ENCODE measurements around the gene ZNF497.

ZNF497 gene

GRCh38 chr19:58398087-58398486, 35.5 kb upstream of the ZNF497 start:
- in situ Hi-C loops (cut with MboI; ENCODE audit: low sequenced_read_pairs) = no loop called here
- Histone ChIP-seq H3K9me3 (no peaks in the 10 kb centered on the region), H3K27me3 (ENCODE audit: low read depth) (no peaks in the 10 kb centered on the region), H3K36me3 (replicated peaks) (peaks cover 25% of the 10 kb centered on the region), H3K4me1 (peaks cover 14% of the 10 kb centered on the region), H3K4me3 (no peak overlapping the region)
- DNase-seq (ENCODE audit: low spot score in 2 of 2) = no peak

GRCh38 chr19:58397533-58398037, 35.0 kb upstream of the ZNF497 start:
- H3K4me1 ChIP-seq = peaks cover 11% of the 10 kb centered on the region
- no peak overlapping the region for H3K4me3 ChIP-seq
- no peak for DNase-seq (ENCODE audit: low spot score in 2 of 2)
- peaks cover 27% of the 10 kb centered on the region for H3K36me3 ChIP-seq (replicated peaks)
- in situ Hi-C loops (cut with MboI; ENCODE audit: low sequenced_read_pairs) = no loop called here
- no peaks in the 10 kb centered on the region for H3K27me3 ChIP-seq (ENCODE audit: low read depth)
- H3K9me3 ChIP-seq = no peaks in the 10 kb centered on the region

GRCh38 chr19:58396691-58397532, 34.4 kb upstream of the ZNF497 start:
- Histone ChIP-seq H3K36me3 (replicated peaks) (peaks cover 34% of the 10 kb centered on the region), H3K9me3 (no peaks in the 10 kb centered on the region), H3K4me3 (no peak overlapping the region), H3K27me3 (ENCODE audit: low read depth) (no peaks in the 10 kb centered on the region), H3K4me1 (peaks cover 6% of the 10 kb centered on the region)
- in situ Hi-C loops (cut with MboI; ENCODE audit: low sequenced_read_pairs) = no loop called here
- no peak for DNase-seq (ENCODE audit: low spot score in 2 of 2)

GRCh38 chr19:58395979-58396627, 33.6 kb upstream of the ZNF497 start:
- Histone ChIP-seq H3K4me3 (no peak overlapping the region), H3K27me3 (ENCODE audit: low read depth) (no peaks in the 10 kb centered on the region), H3K36me3 (replicated peaks) (peaks cover 42% of the 10 kb centered on the region), H3K4me1 (peaks cover 6% of the 10 kb centered on the region), H3K9me3 (no peaks in the 10 kb centered on the region)
- no peak for DNase-seq (ENCODE audit: low spot score in 2 of 2)
- in situ Hi-C loops (cut with MboI; ENCODE audit: low sequenced_read_pairs) = no loop called here

- no peak for DNase-seq (ENCODE audit: low spot score in 2 of 2)
Measured at GRCh38 chr19:58395220-58395978, 32.8 kb upstream of the ZNF497 start, which contains the start of gene RNF225. RNF225 (plus strand) TSS chr19:58395656; CDS start chr19:58396090, 434 bp downstream.

GRCh38 chr19:58394821-58395219, 32.3 kb upstream of the ZNF497 start:
- Histone ChIP-seq H3K9me3 (no peaks in the 10 kb centered on the region), H3K4me3 (no peak overlapping the region), H3K27me3 (ENCODE audit: low read depth) (no peaks in the 10 kb centered on the region), H3K36me3 (replicated peaks) (peaks cover 55% of the 10 kb centered on the region), H3K4me1 (no peaks in the 10 kb centered on the region)
- in situ Hi-C loops (cut with MboI; ENCODE audit: low sequenced_read_pairs) = no loop called here
- DNase-seq (ENCODE audit: low spot score in 2 of 2) = no peak

More at GRCh38 chr19:58395220-58395978, 32.8 kb upstream of the ZNF497 start, which contains the start of gene RNF225:
- no peaks in the 10 kb centered on the region for H3K4me1 ChIP-seq
- no peak within 1 kb of the TSS for H3K4me3 ChIP-seq
- H3K9me3 ChIP-seq = no peaks in the 10 kb centered on the region
- peaks cover 49% of the 10 kb centered on the region for H3K36me3 ChIP-seq (replicated peaks)
- in situ Hi-C loops (cut with MboI; ENCODE audit: low sequenced_read_pairs) = no loop called here
- H3K27me3 ChIP-seq (ENCODE audit: low read depth) = no peaks in the 10 kb centered on the region

GRCh38 chr19:58393725-58394033, 31.1 kb upstream of the ZNF497 start:
- in situ Hi-C loops (cut with MboI; ENCODE audit: low sequenced_read_pairs) = no loop called here
- H3K4me1 ChIP-seq = peaks cover 6% of the 10 kb centered on the region
- H3K36me3 ChIP-seq (replicated peaks) = peaks cover 66% of the 10 kb centered on the region
- DNase-seq (ENCODE audit: low spot score in 2 of 2) = no peak
- H3K9me3 ChIP-seq = no peaks in the 10 kb centered on the region
- H3K27me3 ChIP-seq (ENCODE audit: low read depth) = no peaks in the 10 kb centered on the region
- no peak overlapping the region for H3K4me3 ChIP-seq

- no peak overlapping the region for H3K4me3 ChIP-seq
- H3K27me3 ChIP-seq (ENCODE audit: low read depth) = no peaks in the 10 kb centered on the region
- in situ Hi-C loops (cut with MboI; ENCODE audit: low sequenced_read_pairs) = no loop called here
- DNase-seq (ENCODE audit: low spot score in 2 of 2) = no peak
- peaks cover 6% of the 10 kb centered on the region for H3K4me1 ChIP-seq
- no peaks in the 10 kb centered on the region for H3K9me3 ChIP-seq
- H3K36me3 ChIP-seq (replicated peaks) = peaks cover 72% of the 10 kb centered on the region
Measured at GRCh38 chr19:58392945-58393724, 30.6 kb upstream of the ZNF497 start.

GRCh38 chr19:58388175-58388526, 25.6 kb upstream of the ZNF497 start:
- peaks cover 16% of the 10 kb centered on the region for H3K4me1 ChIP-seq
- DNase-seq (ENCODE audit: low spot score in 2 of 2) = no peak
- H3K36me3 ChIP-seq (replicated peaks) = peaks cover 61% of the 10 kb centered on the region
- no peaks in the 10 kb centered on the region for H3K9me3 ChIP-seq
- no peaks in the 10 kb centered on the region for H3K27me3 ChIP-seq (ENCODE audit: low read depth)
- peak overlapping the region; percentile 92 for H3K4me3 ChIP-seq
- in situ Hi-C loops (cut with MboI; ENCODE audit: low sequenced_read_pairs) = no loop called here

- Histone ChIP-seq H3K27me3 (ENCODE audit: low read depth) (no peaks in the 10 kb centered on the region), H3K36me3 (replicated peaks) (peaks cover 55% of the 10 kb centered on the region), H3K4me1 (peaks cover 16% of the 10 kb centered on the region), H3K9me3 (no peaks in the 10 kb centered on the region), H3K4me3 (peak overlapping the region; percentile 92)
- DNase-seq (ENCODE audit: low spot score in 2 of 2) = no peak
- in situ Hi-C loops (cut with MboI; ENCODE audit: low sequenced_read_pairs) = no loop called here
Measured at GRCh38 chr19:58387338-58388174, 25.0 kb upstream of the ZNF497 start.

GRCh38 chr19:58386576-58387337, 24.2 kb upstream of the ZNF497 start, which contains the start of gene RPS5:
RPS5 (plus strand) TSS chr19:58387269; CDS start chr19:58388138, 869 bp downstream.
- Histone ChIP-seq H3K9me3 (no peaks in the 10 kb centered on the region), H3K4me3 (peak within 1 kb of the TSS; percentile 92), H3K36me3 (replicated peaks) (peaks cover 47% of the 10 kb centered on the region), H3K4me1 (peaks cover 18% of the 10 kb centered on the region), H3K27me3 (ENCODE audit: low read depth) (no peaks in the 10 kb centered on the region)
- in situ Hi-C loops (cut with MboI; ENCODE audit: low sequenced_read_pairs) = no loop called here
- DNase-seq (ENCODE audit: low spot score in 2 of 2) = peak; percentile 97 to 99
